Gastrocnemius medialis (tissue), 4 donors: Measurements from ENCODE around the gene KRT77. TPM values are rescaled to one million over a fixed set of nuclear protein-coding genes. Genes with fewer than 3 reads are reported as not detected.

Experiments used
- ATAC-seq, 2 donors: fragments of 150-250 bp; one replicate each; pipeline ENCODE4 v1.9.1; 2016
- DNase-seq, 2 donors: peaks; one replicate each; pipeline ENCODE4 v3.0.0-alpha.2; 2019
- H3K27ac ChIP-seq, 4 donors: fragments of 200-600 bp; sonication (generic); 1 replicate in 1 of 4; 2 replicates in 3 of 4; pipeline ENCODE4 v1.5.1; 2016 to 2018; ENCODE audit warnings: mild to moderate bottlenecking in 2 of 4, moderate library complexity in 1 of 4
- H3K27me3 ChIP-seq, 3 donors: fragments of 200-600 bp; sonication (generic) in 2 of 3; 1 replicate in 1 of 3; 2 replicates in 2 of 3; pipeline versions ENCODE4 v1.5.1 to v1.6.0; 2016 to 2019; ENCODE audit warnings: mild to moderate bottlenecking in 1 of 3, moderate library complexity in 1 of 3
- H3K36me3 ChIP-seq, 2 donors: fragments of 200-600 bp; sonication (generic) in 1 of 2; one replicate each; pipeline ENCODE4 v1.5.1; 2017 to 2018
- H3K4me1 ChIP-seq, 2 donors: fragments of 200-600 bp; sonication (generic) in 1 of 2; one replicate each; pipeline ENCODE4 v1.5.1; 2016 to 2017; ENCODE audit warnings: mild to moderate bottlenecking in 2 of 2
- H3K4me3 ChIP-seq, 4 donors: fragments of 200-600 bp; sonication (generic) in 3 of 4; 1 replicate in 1 of 4; 2 replicates in 3 of 4; pipeline ENCODE4 v1.5.1; 2016 to 2019; ENCODE audit warnings: mild to moderate bottlenecking in 2 of 4
- H3K9me3 ChIP-seq, 3 donors: fragments of 200-600 bp; sonication (generic) in 2 of 3; 1 replicate in 1 of 3; 2 replicates in 2 of 3; pipeline ENCODE4 v1.5.1; 2016 to 2019
- CTCF ChIP-seq, 5 experiments: fragments of 450-650 bp in 3 of 5; fragments of 200-600 bp in 2 of 5; sonication (generic) in 2 of 5; IDR thresholded peaks in 4 of 5; conservative IDR thresholded peaks in 1 of 5; 1 replicate in 4 of 5; 2 replicates in 1 of 5; pipeline ENCODE4 v1.5.1; 2016 to 2019; ENCODE audit warnings: antibody characterized with exemption in 5 of 5, mild to moderate bottlenecking in 3 of 5, moderate library complexity in 3 of 5
- POLR2A ChIP-seq, 2 donors: fragments of 450-650 bp; IDR thresholded peaks; one replicate each; pipeline ENCODE4 v1.6.1; 2017; ENCODE audit warnings: antibody characterized with exemption in 2 of 2, mild to moderate bottlenecking in 2 of 2, moderate library complexity in 2 of 2
- in situ Hi-C, 4 donors: fragments of 200-750 bp; cut with MboI; loops; one replicate each; pipeline versions ENCODE4 v1.15.0 to v1.8.0; 2017; ENCODE audit warnings: low sequenced_read_pairs in 4 of 4
- intact Hi-C: fragments of 100-400 bp; cut with DNase I; formaldehyde crosslinking; loops from one replicate; pipeline ENCODE4 v1.15.1; 2023; ENCODE audit warnings: low total_unique reads
- total RNA-seq, 4 donors: library from RNA; depleted of rRNA; stranded (reverse); fragments of >200 nt; gene quantifications; one replicate each; pipeline versions ENCODE4 v1.1.0 to v1.2.3, GENCODE V29; 2016

The KRT77 gene
- total RNA-seq, 4 donors from 2014 or later: not detected

GRCh38 chr12:52696588-52696987 is 6.7 kb downstream of the KRT77 start:
- Histone ChIP-seq H3K4me1 (no peaks in the 10 kb centered on the region), H3K27me3 (peaks cover 12 to 14% (median 13%) of the 10 kb centered on the region in 3 donors), H3K4me3 (no peak overlapping the region), H3K9me3 (no peaks in the 10 kb centered on the region), H3K27ac (no peak overlapping the region), H3K36me3 (no peaks in the 10 kb centered on the region)
- DNase-seq: no peak
- in situ Hi-C loops (no loop called here), intact Hi-C loops (no loop called here)
- TF ChIP-seq CTCF (IDR thresholded peaks at IDR 0.05 in 4 of 5, conservative IDR thresholded peaks at IDR 0.05 in 1 of 5) (no peak), POLR2A (IDR thresholded peaks at IDR 0.05) (no peak)
- ATAC-seq: no peak

- peaks cover 0 to 7% of the 10 kb centered on the region in 2 donors for H3K4me1 ChIP-seq
- no peak overlapping the region for H3K4me3 ChIP-seq
- TF ChIP-seq POLR2A (IDR thresholded peaks at IDR 0.05) (no peak), CTCF (IDR thresholded peaks at IDR 0.05 in 4 of 5, conservative IDR thresholded peaks at IDR 0.05 in 1 of 5) (no peak)
- H3K36me3 ChIP-seq: no peaks in the 10 kb centered on the region
- DNase-seq: no peak
- no peaks in the 10 kb centered on the region for H3K9me3 ChIP-seq
- no peak overlapping the region for H3K27ac ChIP-seq
- ATAC-seq: no peak
- H3K27me3 ChIP-seq: peaks cover 23 to 30% (median 26%) of the 10 kb centered on the region in 3 donors
- in situ Hi-C loops: no loop called here
- intact Hi-C loops: no loop called here
Observed at GRCh38 chr12:52695039-52695438, 8.3 kb downstream of the KRT77 start.

GRCh38 chr12:52694151-52694550 is 9.2 kb downstream of the KRT77 start:
- Histone ChIP-seq H3K4me1 (peaks cover 0 to 7% of the 10 kb centered on the region in 2 donors), H3K27me3 (peaks cover 29 to 36% (median 30%) of the 10 kb centered on the region in 3 donors), H3K4me3 (no peak overlapping the region), H3K36me3 (no peaks in the 10 kb centered on the region), H3K9me3 (no peaks in the 10 kb centered on the region), H3K27ac (no peak overlapping the region)
- TF ChIP-seq POLR2A (IDR thresholded peaks at IDR 0.05): no peak
- TF ChIP-seq CTCF (IDR thresholded peaks at IDR 0.05 in 4 of 5, conservative IDR thresholded peaks at IDR 0.05 in 1 of 5): no peak
- ATAC-seq (no peak), DNase-seq (no peak)
- intact Hi-C loops: no loop called here
- in situ Hi-C loops: no loop called here

- peaks cover 29 to 37% (median 30%) of the 10 kb centered on the region in 3 donors for H3K27me3 ChIP-seq
- intact Hi-C loops: no loop called here
Observed at GRCh38 chr12:52693261-52693660, 10.1 kb downstream of the KRT77 start.

More at GRCh38 chr12:52693261-52693660, 10.1 kb downstream of the KRT77 start:
- no peak overlapping the region for H3K27ac ChIP-seq
- H3K4me1 ChIP-seq: peaks cover 0 to 7% of the 10 kb centered on the region in 2 donors
- no peak overlapping the region for H3K4me3 ChIP-seq
- H3K36me3 ChIP-seq: no peaks in the 10 kb centered on the region
- TF ChIP-seq POLR2A (IDR thresholded peaks at IDR 0.05) (no peak), CTCF (IDR thresholded peaks at IDR 0.05 in 4 of 5, conservative IDR thresholded peaks at IDR 0.05 in 1 of 5) (no peak)
- peak; percentile 52 to 55 for ATAC-seq
- H3K9me3 ChIP-seq: no peaks in the 10 kb centered on the region
- in situ Hi-C loops: no loop called here
- peak in 1 of 2 donors; percentile 44 for DNase-seq
